NCI-H1694 (cell line): Measurements from ENCODE around the gene PRKCA.

ENCODE experiments used
- DNase-seq: peaks from one replicate; lab custom pipeline; 2025; lab: John Stamatoyannopoulos, UW

Gene PRKCA

DNA sequence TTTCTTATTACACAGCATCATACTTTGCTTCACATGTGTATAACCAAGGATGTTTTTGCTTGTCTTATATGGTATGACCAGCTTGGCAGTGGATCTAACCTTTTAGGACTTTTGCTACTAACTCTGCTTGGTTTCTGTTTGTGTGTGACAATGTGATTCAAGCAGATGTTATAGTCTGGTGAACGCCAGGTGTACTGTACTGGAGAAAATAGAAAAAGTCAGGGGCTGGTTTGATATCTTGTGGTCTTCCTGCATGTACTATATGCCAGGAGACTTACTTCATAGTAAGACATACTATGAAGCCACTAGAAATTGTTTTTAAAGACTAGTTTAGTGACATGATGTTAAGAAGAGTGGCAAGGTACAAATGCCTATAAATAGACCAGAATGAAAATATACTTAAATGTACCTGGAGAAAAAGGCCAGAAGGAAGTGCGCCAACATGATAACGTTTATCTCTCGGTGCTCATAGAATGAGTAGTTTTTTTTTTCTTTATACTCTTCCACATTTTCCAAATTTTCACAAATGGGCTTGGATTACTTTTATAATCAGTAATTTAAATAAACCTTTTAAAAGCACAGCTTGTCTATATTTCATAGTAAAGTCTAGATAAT lies 112.3 kb downstream of the PRKCA start:
- no peak for DNase-seq

DNA sequence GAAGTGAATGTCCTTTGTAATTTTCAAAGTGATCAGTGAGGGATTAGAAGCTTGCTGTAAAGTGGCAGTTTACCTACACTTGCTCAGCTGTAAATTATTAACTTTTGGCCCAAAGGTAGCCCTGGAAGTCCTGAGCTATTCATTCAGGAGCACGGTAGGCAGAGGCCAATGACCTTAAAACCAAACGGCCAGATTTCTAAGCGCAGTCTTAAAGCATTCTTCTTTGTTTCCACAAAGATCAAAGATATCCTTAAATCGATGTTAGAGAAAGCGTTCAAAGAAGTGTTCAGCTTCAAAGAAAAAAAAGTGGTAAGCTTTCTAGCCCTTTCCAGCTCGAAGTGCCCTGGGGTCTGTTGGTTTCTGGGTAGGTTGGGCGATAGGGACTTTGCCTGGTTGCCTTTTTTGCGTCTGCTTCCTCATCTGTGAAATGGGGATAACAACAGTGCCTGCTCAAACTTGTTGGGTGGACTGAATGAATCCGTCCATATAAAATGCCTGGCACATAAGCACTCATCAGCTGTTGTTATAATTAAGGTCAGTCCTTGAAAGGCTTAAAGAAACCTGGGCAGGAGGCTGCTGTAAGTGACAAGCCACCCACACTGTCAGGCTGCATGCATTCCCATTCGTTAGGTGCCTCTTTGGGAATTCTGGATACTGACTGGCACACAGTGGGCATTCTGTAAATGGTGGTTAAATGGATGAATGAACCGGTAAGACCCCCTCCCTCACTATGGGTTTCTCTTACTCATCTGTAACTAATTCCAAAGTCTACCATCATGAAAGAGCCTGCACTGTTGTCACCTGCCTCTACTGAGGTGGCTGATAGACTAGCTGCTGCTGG lies 113.2 kb downstream of the PRKCA start:
- no peak for DNase-seq

DNA sequence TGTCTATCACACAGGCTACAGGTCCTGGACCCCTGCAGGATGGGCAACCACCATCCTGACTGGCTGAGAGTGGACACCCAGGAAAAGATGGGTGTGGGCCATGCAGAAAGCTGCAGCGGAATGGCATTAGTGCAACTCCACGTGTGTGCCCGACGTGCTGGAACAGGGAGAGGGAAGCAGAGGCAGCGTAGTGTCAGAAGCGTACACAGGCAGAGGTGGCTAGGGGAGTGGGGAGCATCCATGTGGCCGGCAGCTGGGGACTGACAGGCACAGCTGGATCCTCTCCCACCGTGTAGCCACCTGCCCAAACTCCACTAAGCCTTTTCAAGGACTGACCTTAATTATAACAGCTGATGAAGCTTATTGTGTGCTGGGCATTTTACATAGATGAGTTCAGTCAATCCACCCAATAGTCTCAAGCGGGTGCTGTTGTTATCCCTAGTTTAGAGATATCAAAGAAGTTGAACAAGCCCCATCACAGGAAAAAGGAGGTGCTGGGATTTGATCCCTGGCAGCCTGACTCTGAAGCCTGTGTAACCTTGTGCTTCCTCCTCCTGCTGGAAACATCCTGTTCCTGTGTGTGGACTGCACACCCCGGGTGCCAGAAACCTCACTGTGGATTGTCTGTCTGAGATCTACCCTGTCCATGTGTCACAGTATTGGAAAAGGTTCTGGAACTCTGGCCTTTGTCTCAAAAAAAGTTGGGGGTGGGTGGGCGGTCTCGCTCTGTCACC lies 114.0 kb downstream of the PRKCA start:
- DNase-seq: no peak

DNA sequence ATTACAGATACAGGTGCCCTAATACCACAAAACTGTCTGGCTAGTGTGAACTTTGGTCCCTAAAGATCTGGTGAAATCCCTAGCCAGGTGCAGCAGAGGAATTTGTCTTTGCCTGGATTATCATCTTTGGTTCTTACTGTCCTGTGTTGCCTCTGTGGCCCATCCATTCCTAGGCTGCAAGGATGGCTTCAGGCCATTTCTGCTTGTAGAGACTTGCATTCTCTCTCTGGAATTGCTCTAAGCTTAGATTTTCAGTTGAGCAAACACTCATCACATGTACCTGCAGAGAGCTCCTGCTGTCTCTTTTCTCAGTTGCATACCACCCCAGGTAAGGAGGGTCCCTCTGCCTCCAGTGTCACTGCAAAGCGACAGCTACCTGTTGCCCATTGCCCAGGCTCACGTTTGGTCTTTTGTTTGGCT lies 114.9 kb downstream of the PRKCA start:
- no peak for DNase-seq

DNA sequence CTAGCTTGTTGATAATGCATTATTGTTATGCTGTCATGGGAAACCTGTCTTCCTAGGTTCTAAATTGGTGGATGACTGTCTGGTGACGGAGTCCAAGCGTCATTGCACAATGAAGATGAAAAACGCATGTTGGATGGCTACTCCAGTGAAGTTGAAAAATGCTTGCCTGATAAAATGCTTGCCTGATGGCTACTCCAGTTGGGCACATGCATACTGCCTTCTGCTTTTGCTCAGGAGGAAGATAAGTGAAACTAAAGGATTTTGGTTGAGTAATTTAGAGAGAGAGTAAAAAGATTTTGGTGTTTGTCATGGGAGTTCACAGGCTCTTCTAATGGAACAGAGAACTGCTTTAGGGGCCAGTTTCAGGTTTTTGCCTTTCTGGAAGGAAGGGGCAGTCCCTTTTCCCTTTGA lies 118.6 kb downstream of the PRKCA start:
- no peak for DNase-seq

DNA sequence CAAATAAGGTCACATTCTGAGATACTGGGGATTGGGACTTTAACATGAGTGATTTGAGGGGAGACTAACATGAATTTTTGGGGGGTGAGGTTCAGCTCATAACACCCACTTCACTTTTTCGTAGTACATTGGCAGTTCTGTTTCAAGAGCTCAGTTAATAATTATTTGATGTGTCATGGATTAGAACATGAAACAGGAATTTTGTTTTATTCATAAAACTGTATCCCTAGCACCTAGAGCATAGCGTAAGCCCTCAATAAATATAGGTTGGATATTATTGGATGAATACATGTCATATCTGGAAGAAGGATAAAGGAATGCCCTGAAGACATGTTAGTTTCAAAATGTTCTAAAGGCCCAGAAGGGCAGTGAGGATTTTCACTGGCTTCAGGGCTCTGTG lies 119.8 kb downstream of the PRKCA start:
- no peak for DNase-seq

DNA sequence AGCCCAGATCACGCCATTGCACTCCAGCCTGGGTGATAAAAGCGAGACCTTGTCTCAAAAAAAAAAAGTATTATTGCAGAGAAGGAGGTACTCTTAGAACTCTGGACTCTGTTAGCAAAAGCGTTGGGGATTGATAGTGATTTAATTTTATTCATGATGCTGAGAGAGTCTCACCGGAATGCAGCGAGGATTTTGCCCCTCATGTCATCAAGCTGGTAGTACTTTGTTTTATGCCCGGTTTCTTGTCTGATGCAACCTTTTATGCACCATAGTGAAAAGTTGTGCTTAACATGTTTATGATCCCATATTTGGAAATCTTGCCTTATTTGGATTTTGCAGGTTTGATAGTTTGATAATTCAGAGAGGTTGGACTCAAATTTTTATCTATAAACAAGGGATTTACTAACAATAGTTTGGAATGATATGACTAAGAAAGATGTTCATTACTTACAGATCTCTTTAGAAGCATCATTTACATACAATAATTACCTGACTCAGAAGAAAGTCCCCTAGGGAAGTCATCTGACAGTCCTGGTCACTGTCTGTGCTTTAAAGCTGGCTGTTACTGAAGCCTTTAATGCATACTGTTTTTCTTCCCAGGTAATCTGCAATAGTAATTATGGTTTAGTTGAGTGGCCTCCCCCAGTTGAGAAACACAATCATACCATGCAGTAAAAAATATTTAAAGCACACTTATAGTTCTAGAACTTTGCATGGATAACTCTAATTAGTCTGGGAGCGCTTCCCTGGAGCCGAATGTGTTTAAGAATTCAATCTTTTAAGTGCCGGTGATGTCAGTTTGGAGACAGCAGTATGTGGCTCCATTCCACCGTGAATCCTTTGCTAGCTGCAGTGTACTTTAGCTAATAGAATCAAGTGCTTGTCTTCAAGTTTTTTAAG lies 120.9 kb downstream of the PRKCA start:
- no peak for DNase-seq

DNA sequence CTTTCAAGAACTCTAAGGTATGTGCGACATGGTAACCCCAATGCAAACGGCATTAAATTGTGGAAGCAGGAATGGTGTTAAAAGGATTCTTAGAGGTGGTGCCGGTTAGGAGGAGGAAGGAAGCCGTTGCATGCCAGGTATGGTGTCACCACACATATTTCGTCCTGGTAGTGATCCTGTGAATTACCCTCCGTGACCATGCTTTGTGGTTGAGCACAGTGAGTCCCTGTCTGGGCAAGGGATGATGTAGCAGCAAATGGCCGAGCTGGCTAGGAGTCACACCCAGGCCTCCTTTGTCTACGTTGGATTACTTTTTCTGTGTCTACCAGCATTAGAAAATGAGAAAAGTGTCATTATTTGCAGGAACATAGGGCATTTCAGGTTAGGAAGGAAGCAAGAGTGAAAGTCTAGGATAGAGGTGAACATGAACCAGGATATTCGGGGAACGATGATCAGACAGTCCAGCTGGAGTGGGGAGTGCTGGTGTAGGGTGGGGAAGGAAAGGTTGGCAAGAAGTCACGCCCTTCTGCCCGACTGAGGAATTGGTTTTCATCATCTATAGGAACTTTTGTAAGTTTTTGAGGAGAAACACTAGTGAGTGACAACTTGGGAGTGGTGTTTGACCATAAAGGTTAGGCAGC lies 123.5 kb downstream of the PRKCA start:
- no peak for DNase-seq

DNA sequence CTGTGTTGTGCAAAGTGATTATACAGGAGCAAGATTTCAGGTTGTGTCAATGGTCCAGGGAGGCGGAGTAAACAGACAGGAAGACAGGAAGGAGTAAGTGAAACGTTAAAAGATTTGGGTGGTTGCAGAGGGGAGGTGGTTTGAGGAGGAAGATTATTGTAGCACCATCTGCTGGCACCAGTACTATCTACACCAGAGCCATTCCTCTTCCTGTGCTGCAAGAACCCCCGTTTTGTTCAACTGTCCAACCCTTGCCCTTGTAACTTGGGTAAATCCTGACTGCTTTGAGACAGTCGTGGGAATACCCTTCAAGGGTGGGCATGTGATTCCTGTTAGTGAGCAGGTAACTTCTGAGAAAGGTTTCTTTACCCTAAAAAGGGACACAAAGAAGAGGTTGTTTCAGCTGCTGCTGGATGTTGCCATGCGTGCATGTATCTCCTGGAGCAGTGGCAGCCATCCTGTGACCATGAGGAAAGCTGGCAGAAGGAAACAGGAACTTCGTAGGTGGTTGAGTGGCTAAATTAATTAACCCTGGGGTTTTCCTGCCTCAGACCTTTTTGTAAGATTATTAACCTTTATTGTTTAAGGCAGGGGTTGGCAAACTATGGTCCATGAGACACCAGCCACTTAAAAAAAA lies 124.1 kb downstream of the PRKCA start:
- DNase-seq: no peak

DNA sequence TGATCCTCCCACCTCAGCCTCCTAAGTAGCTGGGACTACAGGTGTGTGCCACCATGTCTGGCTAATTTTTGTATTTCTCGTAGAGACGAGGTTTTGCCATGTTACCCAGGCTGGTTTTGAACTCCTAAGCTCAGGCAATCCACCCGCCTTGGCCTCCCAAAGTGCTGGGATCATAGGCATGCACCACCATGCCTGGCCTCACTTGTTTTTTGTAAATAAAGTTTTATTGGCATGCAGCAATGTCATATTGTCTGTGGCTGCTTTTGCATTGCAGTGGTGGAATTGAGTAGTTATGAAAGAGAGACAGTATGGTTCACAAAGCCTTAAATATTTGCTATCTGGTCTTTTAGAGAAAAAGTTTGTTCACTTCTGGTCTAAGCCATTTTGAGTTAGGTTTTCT lies 124.7 kb downstream of the PRKCA start:
- DNase-seq: no peak

DNA sequence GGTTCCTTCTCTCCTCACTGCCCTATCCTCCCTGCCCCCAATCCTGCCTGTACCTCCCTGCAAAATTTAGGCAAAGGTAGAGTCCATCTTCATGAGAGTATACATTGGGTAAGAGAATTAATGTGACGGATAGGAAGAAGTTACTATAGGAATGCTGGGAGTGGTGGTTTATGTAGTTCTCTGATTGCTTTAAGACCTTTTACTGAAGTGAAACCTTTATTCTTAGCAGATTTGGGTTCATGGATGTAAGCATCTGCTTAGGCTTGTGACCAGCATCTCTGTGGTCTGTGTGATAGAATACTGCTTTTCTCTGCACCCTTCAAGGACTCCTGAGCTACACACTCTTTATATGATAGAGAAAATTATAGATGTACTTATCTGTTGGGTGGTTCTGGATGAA lies 127.3 kb downstream of the PRKCA start:
- no peak for DNase-seq

DNA sequence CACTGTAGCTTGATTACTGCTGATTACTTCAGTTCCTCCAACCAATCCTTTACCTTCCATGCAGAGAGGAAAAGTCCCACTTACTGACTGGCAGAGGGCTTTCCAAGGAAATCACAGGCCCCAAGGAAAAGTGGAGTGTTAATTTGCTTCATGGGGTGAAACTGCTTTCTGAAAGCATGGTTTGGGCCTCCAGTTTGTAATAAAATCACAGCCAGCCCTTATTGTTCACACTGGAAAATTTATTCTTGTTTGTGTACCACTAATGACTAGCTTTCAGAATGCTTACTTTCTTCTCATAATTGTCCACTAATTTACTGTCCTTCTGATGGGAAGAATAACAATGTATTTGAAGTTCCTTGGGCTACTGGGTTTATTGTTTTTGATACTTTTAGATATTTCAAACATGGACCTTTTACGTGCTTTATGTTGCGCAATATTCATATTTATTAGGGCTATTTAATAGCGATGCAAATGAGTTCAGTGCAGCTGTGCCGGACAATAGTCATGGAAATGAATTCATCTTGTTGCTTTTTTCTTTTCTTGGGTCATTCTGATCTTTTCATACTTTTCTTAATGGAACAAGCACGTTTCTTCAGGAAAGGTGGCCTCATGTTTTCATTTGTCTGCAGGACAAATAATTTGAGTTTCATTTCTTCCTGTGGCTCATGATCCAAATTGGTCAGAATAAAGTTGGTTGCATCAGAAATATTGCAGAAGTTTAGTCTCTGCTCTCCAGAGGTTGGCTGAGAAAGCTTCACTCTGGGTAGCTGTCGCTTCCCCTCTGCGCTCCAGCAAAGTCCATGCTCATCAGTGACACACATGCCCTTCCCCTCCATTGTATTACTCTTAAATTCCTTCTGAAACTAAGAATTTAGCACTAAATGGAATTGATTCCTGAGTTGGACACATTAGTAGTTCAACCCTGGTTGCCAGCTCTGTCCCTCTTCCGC lies 128.7 kb downstream of the PRKCA start:
- DNase-seq: no peak

DNA sequence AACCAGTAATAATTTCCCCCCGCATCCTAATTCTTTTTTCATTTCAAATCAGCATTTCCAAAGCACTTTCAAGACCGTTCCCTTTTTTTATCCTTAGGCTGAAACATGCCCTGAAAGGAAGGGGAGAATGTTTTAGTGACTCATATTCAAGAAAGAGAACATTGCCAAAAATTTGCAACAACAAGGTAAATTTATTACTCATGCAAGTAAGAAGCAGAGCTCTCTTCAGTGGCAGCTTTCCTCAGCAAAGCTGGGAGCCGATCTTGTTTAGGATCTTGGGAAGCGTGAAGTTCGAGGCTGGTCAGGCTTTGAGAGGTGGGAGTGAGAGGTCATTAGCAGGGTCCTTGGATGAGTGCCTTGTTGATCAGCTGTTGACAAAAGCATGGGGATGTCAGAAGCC lies 129.5 kb downstream of the PRKCA start:
- no peak for DNase-seq

DNA sequence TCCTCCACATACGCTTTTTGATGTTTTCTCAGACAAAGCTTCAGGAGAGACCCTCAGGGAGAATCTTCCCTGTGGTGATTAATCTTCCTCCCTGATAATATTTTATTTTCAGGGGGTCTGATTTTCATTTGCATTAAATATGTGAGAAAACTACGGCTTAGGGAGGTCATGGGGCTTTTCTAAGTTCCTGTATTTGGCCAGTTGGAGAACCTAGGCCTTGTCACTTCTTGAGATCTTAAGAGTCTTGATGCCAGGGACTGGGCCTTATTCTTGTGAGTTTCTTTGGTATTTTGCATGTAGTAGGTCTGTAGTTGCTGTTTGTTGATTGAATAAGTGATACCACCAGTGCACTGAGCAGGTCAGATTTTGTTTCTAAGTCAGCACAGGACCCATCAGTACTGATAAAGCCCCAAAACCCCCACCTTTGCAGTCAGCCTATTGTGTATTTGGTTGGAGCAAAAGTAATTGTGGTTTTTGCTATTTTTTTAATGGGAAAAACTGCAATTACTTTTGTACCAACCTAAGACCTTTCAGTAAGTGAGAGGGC lies 130.1 kb downstream of the PRKCA start:
- DNase-seq: no peak

DNA sequence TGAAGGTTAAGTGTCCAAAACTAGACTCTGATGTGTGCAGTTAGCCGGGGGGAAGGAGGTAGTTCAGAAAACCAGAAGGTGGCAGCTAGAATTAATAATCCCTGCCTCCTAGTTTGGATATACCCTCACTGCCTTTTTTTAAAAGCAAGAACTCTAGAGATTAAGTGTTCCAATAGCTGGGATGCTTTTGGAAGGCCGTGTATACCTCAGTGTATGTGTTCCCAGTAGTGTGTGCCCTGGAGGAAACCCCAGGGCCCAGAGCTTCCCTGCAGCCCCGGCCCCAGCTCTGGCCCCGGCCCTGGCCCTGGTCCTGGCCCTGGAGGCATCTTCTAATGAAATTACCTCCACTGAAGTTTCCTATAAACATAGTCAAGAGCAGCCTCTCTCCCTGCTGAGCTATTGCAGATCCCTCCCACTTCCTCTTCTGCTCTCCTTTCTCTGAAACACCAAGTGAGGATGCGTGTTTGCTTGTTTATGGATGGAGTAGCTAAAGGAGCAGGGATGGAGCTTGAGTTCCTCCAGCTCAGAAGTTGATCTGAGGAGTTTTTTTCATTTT lies 130.7 kb downstream of the PRKCA start:
- DNase-seq: no peak

DNA sequence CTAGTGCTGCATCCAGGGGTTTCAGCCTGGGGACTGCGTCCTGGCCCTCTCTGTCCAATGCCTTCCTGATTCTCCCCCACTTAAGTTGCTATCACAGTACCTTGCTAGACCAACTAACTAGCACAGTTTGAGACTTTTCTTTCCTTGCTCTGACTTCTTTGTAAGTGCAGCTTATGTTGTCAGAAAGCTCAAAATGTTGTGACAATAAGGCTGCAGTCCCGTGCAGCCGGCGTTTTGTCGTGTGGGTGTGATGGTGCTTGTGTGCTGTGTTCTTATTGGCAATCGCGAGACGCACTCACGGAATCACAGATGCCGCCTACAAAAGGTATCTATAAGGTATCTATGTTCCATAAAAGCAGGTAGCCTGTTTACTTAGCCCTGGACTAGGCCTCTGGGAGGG lies 132.8 kb downstream of the PRKCA start:
- DNase-seq: no peak

DNA sequence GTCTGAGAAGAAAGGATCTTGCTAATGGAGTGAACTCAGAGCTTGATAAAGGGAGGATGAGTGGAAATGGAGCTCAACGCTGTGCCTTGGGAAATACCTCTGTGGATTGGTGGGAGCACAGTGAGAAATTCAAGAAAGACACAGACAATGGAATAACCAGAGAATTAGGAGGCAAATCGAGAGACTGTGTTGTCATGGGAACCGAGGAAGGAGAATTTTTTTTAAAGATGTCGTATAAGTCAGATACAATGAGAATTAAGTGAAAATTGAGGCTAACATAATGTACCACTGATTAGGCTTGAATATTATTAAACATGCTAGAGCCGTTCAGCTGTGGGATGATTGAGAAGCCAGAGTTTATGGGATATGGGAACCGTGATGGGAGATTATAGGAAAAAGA lies 134.2 kb downstream of the PRKCA start:
- no peak for DNase-seq

DNA sequence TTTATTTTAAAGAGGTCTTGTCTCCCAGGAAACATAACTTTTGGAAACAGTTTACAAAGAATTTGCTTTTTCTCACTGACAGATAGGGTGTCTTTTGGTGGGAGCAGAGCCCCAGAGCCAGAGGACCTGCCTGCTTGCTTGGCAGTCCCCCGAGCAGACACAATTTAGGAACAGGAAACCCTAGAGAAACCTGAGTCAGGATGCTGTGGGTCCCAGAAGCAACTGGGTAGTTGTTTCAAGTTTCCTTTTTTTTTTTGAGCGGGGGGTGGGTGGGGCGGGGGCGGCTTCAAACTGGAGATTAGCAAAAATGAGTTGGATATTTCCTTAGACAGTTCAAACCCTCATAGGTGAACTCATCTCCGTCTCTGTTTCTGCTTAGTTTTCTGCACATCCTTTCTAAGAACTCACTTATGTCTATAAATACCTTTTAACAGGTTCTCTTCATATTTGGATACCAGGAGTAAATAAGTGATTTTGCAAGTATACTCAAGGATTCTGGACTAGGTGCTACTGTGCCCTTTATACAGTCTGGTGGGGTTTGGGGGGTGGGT lies 135.1 kb downstream of the PRKCA start:
- DNase-seq: no peak

DNA sequence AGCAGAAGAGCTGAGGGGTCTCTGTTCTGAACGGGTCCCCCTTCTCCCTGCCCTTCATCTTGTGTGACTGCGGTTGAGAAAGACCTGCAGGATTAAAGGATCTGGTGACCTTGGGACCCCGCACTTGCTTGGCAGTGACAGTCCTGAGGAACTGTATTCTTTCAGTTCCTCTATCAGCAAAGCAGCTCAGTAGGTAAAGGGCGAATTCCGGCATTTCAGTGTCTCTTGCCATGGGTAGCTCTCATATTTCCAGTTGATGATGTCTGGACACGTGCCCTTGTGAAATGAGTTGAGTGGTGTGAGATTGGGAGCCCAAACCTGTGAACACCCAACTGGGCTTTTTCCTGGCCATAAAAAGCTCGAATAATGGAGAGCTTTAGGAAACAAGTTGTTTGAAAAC lies 135.7 kb downstream of the PRKCA start:
- DNase-seq: no peak
